GM19099 (cell line): ENCODE data around the gene FPR2.

Source experiments
- POLR2A ChIP-seq: IDR thresholded peaks from 3 replicates; pipeline ENCODE4 v1.6.1; 2011; ENCODE audit warnings: low read depth; ENCODE audit not compliant: insufficient read length; ENCODE audit errors: extremely low read depth

FPR2 gene

DNA sequence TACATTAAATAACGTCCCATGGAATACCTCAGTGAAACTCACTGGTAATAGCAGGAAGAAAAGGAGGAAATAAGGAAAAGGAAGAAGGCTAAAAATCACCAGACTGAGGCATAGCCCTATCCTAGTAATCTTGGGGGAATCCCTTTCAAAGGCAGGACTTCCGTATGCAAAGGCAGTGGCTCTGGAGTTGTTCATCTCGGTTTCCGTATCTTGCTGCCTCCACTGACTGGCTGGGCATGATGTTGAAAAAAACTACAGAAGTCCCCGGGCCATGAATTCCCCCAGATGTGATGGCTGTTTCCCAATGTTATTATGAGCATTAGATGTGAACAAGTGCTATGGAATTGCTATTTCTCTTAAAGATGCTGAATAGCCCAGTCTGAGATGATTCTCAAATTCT is 5.5 kb downstream of the FPR2 start:
- no peak for TF ChIP-seq POLR2A

- TF ChIP-seq POLR2A = no peak
These were observed 10.6 kb downstream of the FPR2 start for GRCh38 chr19:51771376-51772130.

DNA sequence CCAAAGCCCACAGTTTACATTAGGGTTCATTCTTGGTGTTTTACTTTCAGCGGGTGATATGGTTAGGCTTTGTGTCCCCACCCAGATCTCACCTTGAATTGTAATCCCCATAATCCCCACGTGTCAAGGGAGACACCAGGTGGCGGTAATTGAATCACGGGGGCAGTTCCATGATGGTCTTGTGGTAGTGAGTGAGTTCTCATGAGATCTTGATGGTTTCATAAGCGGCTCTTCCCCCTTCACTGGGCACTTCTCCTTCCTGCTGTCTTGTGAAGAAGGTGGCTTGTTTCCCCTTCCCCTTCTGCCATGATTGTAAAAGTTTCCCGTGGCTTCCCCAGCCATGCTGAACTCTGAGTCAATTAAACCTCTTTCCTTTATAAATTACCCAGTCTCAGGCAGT is 12.0 kb downstream of the FPR2 start:
- no peak for TF ChIP-seq POLR2A

GRCh38 chr19:51777570-51778462 is 16.8 kb downstream of the FPR2 start:
- TF ChIP-seq POLR2A = no peak

DNA sequence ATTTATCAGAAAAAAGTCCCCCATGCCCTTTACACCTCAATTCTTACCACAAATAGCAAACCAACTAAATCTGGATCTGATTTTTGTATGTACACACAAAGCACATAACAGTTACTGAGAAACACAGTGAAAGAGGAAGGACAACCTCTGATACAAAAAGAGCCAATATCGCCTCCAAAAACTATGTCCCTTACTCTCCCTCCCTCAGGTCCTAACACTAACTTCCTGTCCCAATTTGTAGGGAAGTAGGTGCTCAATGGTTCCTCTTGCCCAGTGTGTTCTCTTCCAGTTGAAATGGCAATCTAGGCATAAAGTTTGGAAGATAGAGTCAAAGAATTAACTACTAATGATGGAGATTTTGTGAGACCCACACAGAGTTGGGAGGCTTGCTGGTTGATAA is 18.2 kb downstream of the FPR2 start:
- no peak for TF ChIP-seq POLR2A

DNA sequence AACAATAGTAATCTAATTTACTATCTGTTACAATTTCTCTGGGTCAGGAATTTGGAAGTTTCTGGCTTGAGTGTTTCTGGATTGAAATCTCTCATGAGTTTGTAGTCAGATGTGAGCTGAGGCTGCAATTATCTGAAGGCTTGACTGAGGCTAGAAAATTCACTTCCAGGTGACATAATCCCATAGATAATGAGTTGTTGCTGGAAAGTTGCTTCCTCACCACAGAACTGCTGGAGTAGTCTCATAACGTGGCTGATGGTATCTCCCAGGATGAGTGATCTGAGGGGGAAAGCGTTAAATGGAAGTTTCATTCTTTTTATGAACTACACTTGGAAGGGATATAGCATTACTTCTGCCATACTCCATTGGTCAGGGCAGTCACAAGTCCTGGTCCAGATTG is 18.7 kb downstream of the FPR2 start:
- TF ChIP-seq POLR2A = no peak

GRCh38 chr19:51780270-51780669 is 19.3 kb downstream of the FPR2 start:
- TF ChIP-seq POLR2A = no peak

GRCh38 chr19:51781999-51782398 is 21.0 kb downstream of the FPR2 start:
- TF ChIP-seq POLR2A = no peak

DNA sequence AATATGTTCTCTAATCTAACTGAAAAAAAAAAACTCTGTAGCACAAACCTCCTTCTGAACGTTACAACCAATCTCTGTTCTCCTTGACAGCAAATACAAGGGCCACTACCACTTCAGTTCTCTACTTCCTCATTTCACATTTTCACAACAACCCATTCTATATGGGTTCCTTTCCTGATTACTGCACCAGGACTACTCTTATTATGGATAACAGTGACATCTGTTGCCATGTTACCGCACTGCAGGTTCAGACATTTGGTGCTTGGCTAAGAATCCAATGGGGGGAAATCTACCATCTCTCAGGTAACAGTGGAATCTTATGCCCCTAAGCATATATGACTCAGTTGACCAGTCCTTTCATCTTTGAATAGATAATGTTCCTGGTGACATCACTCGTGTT is 22.4 kb downstream of the FPR2 start:
- no peak for TF ChIP-seq POLR2A

- no peak for TF ChIP-seq POLR2A
These were observed 23.3 kb downstream of the FPR2 start for GRCh38 chr19:51784109-51784785.

DNA sequence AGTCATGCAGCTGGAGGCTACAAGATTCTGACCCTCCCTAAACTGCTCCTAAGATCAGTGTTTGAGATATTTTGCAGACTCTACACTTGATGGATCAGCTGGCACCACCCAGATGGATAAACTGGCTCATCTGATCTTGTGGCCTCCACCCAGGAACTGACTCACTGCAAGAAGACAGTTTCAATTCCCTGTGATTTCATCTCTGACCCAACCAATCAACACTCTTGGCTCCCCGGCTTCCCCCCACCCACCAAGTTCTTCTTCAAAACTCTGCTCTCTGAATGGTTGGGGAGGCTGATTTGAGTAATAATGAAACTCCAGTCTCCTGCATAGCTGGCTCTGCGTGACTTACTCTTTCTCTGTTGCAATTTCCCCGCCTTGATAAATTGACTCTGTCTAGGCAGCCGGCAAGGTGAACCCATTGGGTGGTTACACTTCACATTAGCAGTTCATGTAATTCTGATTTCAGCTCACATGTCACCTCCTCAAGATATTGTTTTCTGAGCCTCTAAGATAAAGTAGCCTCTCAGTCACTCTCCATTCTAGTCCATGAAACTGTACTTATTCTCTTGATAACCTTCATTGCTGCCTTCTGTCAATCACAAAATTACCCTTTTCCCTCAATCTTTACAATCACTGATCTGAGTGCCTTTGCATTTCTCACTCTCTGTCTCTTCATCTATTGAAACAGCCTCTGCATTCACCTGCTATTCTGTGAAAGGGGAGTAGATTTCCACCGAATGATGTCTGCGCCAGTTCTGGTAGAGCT is 24.1 kb downstream of the FPR2 start:
- no peak for TF ChIP-seq POLR2A

DNA sequence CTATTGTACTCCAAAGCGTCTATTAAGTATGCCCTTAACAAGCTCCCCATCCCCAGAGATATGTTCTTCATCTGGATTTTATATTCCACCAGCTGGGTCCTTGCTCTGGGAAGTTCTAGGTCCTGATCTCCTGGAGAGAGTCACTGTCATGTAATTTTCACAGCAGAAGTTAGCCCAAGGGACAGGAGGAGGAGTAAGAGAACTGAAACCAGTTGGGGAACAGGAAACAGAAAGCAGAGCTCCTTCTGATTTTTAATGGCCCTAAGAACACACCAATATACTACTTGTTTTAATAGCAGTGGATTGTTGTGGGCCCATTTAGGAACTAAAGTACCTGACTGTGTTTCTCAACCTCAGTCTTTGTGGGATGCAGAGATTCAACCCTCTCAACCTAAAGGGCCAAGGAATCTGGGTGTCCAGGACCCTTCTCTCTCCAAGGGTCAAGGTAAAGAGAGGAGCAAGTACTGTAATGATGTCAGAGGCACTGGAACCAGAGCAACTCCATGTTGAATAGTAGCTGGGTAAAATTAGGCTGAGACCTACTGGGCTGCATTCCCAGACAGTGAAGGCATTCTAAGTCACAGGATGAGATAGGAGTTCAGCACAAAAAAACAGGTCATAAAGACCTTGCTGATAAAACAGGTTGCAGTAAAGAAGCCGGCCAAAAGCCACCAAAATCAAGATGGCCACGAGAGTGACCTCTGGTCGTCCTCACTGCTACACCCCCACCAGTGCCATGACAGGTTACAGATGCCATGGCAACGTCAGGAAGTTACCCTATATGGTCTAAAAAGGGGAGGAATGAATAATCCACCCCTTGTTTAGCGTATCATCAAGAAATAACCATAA is 25.9 kb downstream of the FPR2 start:
- no peak for TF ChIP-seq POLR2A

- no peak for TF ChIP-seq POLR2A
These were observed 27.0 kb downstream of the FPR2 start for GRCh38 chr19:51788029-51788428.
